ENCODE data around the gene SF1.

SF1 gene

GRCh38 chr11:64802370-64803157, 24.2 kb upstream of the SF1 start:
- DNase-seq (ENCODE audit: low read depth, low spot score), result no peak
- H3K4me3 ChIP-seq (ENCODE audit: low read length), result peak overlapping the region; percentile 60

DNA sequence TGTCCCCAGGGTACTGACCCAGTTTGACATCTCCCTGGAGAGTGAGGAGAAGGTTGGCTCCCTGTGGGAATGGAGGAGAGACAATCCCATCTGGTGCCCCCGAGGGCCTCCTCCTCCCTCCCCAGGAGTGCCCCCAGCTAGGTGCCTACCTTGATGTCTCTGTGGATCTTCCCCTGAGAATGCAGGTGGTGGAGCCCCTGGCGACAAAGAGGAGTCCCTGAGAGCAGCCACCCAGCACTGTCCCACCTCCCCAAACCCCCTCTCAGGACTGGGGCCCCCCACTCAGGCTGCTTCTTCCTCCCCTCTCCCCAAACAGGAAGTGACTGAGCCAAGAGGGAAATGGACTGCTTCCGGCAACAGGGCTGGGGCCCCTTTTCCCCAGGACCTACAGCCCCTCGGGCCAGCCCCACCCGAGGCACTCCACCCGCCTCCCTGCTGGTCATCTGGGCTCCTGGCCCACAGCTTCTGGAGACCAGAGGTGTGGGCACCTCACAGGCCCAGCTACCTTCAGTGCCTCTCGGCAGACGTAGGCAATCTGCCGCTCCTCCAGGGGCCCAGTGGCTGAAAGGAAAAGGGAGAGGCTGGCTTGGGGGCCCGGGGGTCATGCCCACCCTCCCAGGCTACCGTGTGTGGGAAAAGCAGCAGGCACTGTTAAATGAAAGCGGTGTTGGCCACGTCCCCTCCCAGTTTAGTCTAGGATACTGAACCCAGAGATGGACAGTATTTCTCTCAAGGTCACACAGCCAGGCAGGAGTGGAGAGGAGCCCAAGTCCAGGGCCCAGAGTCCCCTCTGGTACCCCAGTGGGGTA, 23.4 kb upstream of the SF1 start:
- no peak for DNase-seq (ENCODE audit: low read depth, low spot score)
- H3K4me3 ChIP-seq (ENCODE audit: low read length), result peak overlapping the region; percentile 60

DNA sequence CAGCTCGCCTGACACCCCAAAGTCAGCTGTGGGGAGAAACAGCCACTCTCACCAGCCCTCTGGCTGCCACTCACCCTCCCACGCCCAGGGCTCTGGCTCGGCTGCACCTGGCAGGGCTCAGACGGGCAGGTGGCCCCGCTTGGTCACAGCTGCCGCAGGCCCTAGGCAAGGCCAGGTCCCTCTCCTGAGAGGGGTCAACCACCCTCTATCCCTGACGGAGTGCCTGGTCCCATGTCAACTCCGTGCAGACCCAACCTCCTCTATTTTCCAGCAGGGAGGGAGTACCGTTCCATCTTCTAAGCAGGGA, 22.8 kb upstream of the SF1 start:
- no peak overlapping the region for H3K4me3 ChIP-seq (ENCODE audit: low read length)
- DNase-seq (ENCODE audit: low read depth, low spot score), result no peak

DNA sequence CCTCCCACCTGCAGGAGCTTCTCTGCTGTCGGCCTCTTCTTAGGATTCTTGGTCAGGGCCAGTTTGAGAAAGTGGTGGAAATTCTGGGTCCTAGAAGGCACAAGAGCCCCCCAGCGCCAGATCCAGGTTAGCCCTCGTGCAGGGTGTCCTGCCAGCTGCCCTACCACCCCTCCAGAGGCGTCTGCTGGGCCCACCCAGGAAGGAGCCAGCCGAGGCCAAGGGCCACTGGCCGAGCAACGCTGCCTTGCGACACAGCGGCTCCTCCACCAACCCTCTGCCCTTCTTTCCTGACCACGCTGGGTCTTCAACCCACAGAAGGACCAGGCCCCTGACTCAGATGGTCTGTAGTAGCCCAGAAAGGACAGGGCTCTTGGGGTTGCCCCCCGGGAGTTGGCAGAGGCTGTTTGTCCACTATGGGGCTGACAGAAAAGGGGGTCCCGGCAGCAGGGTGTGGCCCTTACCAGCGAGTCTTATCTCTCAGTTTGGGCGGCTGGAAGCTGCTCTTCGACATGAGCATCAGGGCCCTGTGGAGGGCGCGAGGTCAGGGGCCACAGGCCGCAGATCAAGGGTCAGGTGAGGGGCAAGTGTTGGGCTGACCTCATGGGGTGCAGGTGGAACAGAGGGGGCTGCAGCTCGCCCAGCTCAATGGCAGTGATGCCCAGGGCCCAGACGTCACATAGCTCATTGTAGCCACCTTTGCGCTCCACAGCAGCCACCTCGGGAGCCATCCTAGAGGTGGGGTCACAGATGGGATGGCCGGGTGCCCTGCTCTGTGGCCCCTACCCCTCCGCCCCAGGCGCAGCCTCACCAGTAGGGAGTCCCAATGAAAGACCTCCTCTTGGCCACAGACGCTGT, 22.2 kb upstream of the SF1 start:
- no peak for DNase-seq (ENCODE audit: low read depth, low spot score)
- no peak overlapping the region for H3K4me3 ChIP-seq (ENCODE audit: low read length)

DNA sequence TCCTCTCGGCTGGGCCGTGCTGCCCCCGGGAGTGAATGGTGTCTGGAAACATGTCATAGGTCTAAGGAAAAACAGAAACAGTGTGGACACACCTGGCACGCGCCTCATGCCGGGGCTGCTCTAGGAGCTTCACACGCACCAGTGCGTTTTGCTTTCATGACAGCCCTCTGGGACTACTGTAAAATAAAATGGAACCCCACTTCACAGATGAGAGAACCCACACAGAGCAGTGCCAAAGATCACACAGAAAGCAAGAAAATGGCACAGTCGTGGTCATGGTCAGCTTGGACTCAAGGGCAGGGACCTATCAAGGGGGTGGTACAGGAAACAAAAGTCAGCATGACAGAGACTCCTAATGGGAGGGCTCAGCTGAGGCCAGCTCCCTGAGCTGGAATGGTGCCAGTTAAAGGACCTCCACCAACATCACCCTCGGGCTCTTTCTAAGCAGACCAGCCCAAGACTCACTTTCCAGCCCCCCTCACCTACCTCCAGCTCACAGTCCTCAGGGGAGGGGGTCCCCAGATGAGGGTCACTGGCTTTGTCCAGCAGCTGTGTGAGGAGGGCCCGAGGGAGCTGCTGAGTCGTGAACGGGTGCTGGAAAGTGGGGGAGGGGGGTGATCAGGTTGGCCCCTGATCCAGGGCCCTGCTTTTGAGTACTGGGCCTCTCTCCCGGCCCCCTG, 21.4 kb upstream of the SF1 start:
- H3K4me3 ChIP-seq (ENCODE audit: low read length), result no peak overlapping the region
- DNase-seq (ENCODE audit: low read depth, low spot score), result no peak

DNA sequence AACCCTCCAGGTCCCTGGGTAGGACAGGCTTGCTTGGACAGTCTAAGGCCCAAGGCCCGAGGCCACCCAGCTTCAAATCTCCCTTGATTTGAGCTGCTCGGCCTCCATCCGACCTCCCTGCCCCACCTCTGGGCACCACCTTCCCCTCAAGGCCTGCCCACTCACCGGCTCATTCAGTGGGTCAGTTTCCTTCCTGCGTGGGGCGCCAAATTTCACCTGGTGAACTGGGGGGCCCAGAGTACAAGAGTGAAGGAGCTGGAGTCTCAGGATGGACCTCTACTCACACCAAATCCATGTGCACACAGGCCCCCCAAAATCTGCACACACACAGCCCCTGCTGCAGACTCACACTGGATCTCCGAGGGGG, 20.9 kb upstream of the SF1 start:
- DNase-seq (ENCODE audit: low read depth, low spot score), result no peak
- H3K4me3 ChIP-seq (ENCODE audit: low read length), result no peak overlapping the region

GRCh38 chr11:64796757-64797541, 18.6 kb upstream of the SF1 start:
- H3K4me3 ChIP-seq (ENCODE audit: low read length), result no peak overlapping the region
- DNase-seq (ENCODE audit: low read depth, low spot score), result no peak

GRCh38 chr11:64796047-64796756, 17.9 kb upstream of the SF1 start:
- no peak overlapping the region for H3K4me3 ChIP-seq (ENCODE audit: low read length)
- DNase-seq (ENCODE audit: low read depth, low spot score), result no peak

- no peak for DNase-seq (ENCODE audit: low read depth, low spot score)
- H3K4me3 ChIP-seq (ENCODE audit: low read length), result no peak overlapping the region
Observed at GRCh38 chr11:64794526-64794925, 16.2 kb upstream of the SF1 start.

- H3K4me3 ChIP-seq (ENCODE audit: low read length), result no peak overlapping the region
- DNase-seq (ENCODE audit: low read depth, low spot score), result no peak
Observed at GRCh38 chr11:64793271-64794160, 15.2 kb upstream of the SF1 start.

- H3K4me3 ChIP-seq (ENCODE audit: low read length), result no peak overlapping the region
- no peak for DNase-seq (ENCODE audit: low read depth, low spot score)
Observed at GRCh38 chr11:64792482-64792881, 14.1 kb upstream of the SF1 start.

- H3K4me3 ChIP-seq (ENCODE audit: low read length), result no peak overlapping the region
- DNase-seq (ENCODE audit: low read depth, low spot score), result no peak
Observed at GRCh38 chr11:64791781-64792291, 13.5 kb upstream of the SF1 start.

DNA sequence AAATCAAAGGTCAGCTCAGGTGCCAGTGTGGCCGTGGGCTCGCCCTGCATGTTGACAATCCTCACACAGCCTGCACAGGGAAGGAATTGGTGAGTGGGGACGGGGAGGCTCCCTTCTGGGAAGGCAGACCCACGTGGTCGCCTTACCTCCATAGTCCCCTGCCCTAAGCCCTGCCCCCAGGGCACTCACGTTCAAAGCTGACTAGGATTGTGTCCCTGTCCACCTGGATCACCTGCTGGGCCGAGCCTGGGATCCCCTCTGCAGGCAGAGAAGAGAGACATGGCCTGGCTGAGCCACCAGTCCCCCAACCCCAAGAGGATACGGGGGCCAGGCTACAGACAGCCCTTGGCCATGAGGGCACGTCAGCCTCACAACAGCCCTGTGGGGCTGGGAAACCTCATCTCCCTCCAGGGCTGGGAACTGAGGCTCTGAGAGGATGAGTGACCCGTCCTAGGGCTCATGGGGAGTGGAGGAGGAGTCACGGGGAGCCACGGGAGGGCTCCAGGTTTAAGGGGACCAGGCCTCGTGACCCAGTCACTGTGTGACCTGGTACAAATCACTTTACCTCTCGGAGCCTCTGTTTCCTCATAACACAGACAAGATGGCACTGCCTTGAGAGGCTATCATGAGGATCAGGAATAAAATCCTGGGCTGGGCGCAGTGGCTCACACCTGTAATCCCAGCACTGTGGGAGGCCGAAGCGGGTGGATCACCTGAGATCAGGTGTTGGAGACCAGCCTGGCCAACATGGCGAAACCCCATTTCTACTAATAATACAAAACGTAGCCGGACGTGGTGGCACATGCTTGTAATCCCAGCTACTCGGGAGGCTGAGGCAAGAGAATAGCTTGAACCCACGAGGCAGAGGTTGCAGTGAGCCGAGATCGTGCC, 12.1 kb upstream of the SF1 start:
- no peak for DNase-seq (ENCODE audit: low read depth, low spot score)
- H3K4me3 ChIP-seq (ENCODE audit: low read length), result no peak overlapping the region

DNA sequence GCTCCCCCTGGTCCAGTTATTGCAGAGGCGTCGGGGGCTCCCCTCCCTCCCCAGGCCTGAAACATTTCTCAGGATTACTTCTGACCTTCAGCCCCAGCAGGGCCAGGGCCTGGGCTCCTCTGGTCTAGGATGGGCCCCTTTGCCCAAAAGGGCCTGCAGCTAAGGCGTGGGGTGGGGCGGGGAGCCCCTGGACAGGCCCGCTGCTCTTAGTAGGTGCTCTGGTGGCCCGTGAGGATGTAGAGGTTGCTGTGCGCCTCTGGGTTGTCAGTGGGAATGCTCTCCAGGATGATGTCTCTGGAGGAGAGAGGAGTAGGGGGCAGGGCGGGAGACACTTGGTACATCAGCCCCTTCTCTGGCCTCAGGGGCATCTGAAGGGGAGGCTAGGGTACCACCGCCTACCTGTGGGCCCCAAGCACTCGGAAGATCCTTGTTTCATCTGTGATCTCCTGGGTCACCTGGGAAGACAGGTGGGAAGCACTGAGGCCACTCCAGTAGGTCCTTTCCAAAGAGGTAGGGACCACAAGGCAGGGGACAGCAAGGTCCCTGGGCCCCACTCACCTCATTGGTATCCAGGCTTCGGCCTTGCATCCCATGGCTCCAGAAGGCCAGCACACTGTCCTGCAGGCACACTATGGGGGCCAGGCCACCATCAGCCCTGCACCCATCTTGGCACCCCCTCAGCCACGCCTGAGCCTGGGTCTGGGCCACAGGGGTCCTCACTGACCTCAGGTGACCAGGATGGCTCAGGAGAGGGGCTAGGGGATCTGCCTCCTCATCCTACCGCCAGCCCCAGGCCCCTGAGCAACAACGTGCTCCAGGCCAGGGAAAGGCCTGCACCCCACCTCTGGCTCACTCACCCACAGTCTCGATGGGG, 11.2 kb upstream of the SF1 start:
- H3K4me3 ChIP-seq (ENCODE audit: low read length), result no peak overlapping the region

More for the DNA sequence above, 11.2 kb upstream of the SF1 start:
- DNase-seq (ENCODE audit: low read depth, low spot score), result no peak
